Liver (tissue), 9 donors: Measurements from ENCODE around the gene ODAM. TPM values are rescaled to one million over a fixed set of nuclear protein-coding genes. Genes with fewer than 3 reads are reported as not detected.

ENCODE experiments used
- DNase-seq: peaks from one replicate; pipeline ENCODE4 v3.0.0-alpha.2; 2017; ENCODE audit warnings: low spot score
- H3K27ac ChIP-seq, 2 donors: one replicate each; pipeline ENCODE4 v1.7.0; 2013; ENCODE audit warnings: inconsistent platforms in 2 of 2, low read length in 2 of 2, control low read depth in 1 of 2, low read depth in 1 of 2, mild to moderate bottlenecking in 1 of 2
- H3K27me3 ChIP-seq, 4 donors: one replicate each; pipeline versions ENCODE4 v1.6.1 to v1.7.0; 2013; ENCODE audit warnings: low read length in 3 of 4, inconsistent platforms in 1 of 4, mild to moderate bottlenecking in 1 of 4, moderate library complexity in 1 of 4; ENCODE audit not compliant: control insufficient read depth in 4 of 4, insufficient read depth in 4 of 4
- H3K36me3 ChIP-seq, 4 donors: one replicate each; pipeline versions ENCODE4 v1.6.1 to v1.7.0; 2013; ENCODE audit warnings: low read length in 3 of 4, mild to moderate bottlenecking in 3 of 4, low read depth in 1 of 4, moderate library complexity in 1 of 4; ENCODE audit not compliant: control insufficient read depth in 4 of 4, insufficient read depth in 3 of 4
- H3K4me1 ChIP-seq, 4 donors: one replicate each; pipeline versions ENCODE4 v1.6.1 to v1.7.0; 2013; ENCODE audit warnings: low read length in 3 of 4, mild to moderate bottlenecking in 3 of 4, moderate library complexity in 1 of 4; ENCODE audit not compliant: control insufficient read depth in 4 of 4, insufficient read depth in 4 of 4
- H3K4me3 ChIP-seq, 3 donors: one replicate each; pipeline versions ENCODE4 v1.6.1 to v1.7.0; 2013; ENCODE audit warnings: low read length in 3 of 3, control low read depth in 1 of 3, low read depth in 1 of 3, mild to moderate bottlenecking in 1 of 3
- H3K9ac ChIP-seq, 2 donors: one replicate each; pipeline ENCODE4 v1.7.0; 2013; ENCODE audit warnings: low read length in 2 of 2, mild to moderate bottlenecking in 2 of 2, moderate library complexity in 2 of 2, control low read depth in 1 of 2, low read depth in 1 of 2
- H3K9me3 ChIP-seq, 4 donors: one replicate each; pipeline versions ENCODE4 v1.6.1 to v1.7.0; 2013; ENCODE audit warnings: low read length in 3 of 4; ENCODE audit not compliant: control insufficient read depth in 4 of 4
- ATF3 ChIP-seq: IDR thresholded peaks from 2 replicates; pipeline ENCODE4 v1.6.1; 2016; ENCODE audit warnings: antibody characterized with exemption
- CTCF ChIP-seq: fragments of 150-350 bp; IDR thresholded peaks from 2 replicates; pipeline ENCODE4 v1.5.1; 2017; ENCODE audit warnings: improper control_type of control experiment, low read depth, low read length; ENCODE audit not compliant: missing input control
- EGR1 ChIP-seq, 2 donors: IDR thresholded peaks; 2 replicates each; pipeline ENCODE4 v1.6.1; 2016 to 2018; ENCODE audit warnings: antibody characterized with exemption in 2 of 2, low read depth in 2 of 2
- FOXA1 ChIP-seq: IDR thresholded peaks from 2 replicates; pipeline ENCODE4 v1.6.1; 2016; ENCODE audit warnings: antibody characterized with exemption
- GABPA ChIP-seq, 2 donors: IDR thresholded peaks in 1 of 2; conservative IDR thresholded peaks in 1 of 2; 2 replicates each; pipeline ENCODE4 v1.6.1; 2016; ENCODE audit warnings: antibody characterized with exemption in 2 of 2, mild to moderate bottlenecking in 1 of 2, moderate library complexity in 1 of 2
- HNF4A ChIP-seq, 2 donors: conservative IDR thresholded peaks; 2 replicates each; pipeline ENCODE4 v1.6.1; 2016; ENCODE audit warnings: antibody characterized with exemption in 2 of 2, mild to moderate bottlenecking in 2 of 2
- HNF4G ChIP-seq: IDR thresholded peaks from 2 replicates; pipeline ENCODE4 v1.6.1; 2016; ENCODE audit warnings: antibody characterized with exemption
- NR2F2 ChIP-seq: IDR thresholded peaks from 2 replicates; pipeline ENCODE4 v1.6.1; 2016; ENCODE audit warnings: antibody characterized with exemption
- RAD21 ChIP-seq, 2 donors: IDR thresholded peaks; 2 replicates each; pipeline ENCODE4 v1.6.1; 2016; ENCODE audit warnings: antibody characterized with exemption in 2 of 2, mild to moderate bottlenecking in 2 of 2
- REST ChIP-seq: IDR thresholded peaks from 2 replicates; pipeline ENCODE4 v1.6.1; 2016; ENCODE audit warnings: antibody characterized with exemption, mild to moderate bottlenecking
- RXRA ChIP-seq, 2 donors: IDR thresholded peaks; 2 replicates each; pipeline ENCODE4 v1.6.1; 2017 to 2018; ENCODE audit warnings: antibody characterized with exemption in 2 of 2, mild to moderate bottlenecking in 1 of 2
- SP1 ChIP-seq: IDR thresholded peaks from 2 replicates; pipeline ENCODE4 v1.6.1; 2018; ENCODE audit warnings: antibody characterized with exemption, mild to moderate bottlenecking
- TAF1 ChIP-seq: conservative IDR thresholded peaks from 2 replicates; pipeline ENCODE4 v1.6.1; 2016; ENCODE audit warnings: antibody characterized with exemption, mild to moderate bottlenecking
- YY1 ChIP-seq: IDR thresholded peaks from 2 replicates; pipeline ENCODE4 v1.6.1; 2016; ENCODE audit warnings: antibody characterized with exemption, mild to moderate bottlenecking
- WGBS: extraction: QIAGEN DNeasy Blood & Tissue Kit; methylation state at CpG from one replicate; pipeline ENCODE4 v1.1.7; 2013; 5-methylcytosine and 5-hydroxymethylcytosine counted together
- polyA plus RNA-seq, 2 donors: library from polyadenylated mRNA; stranded (reverse) in 1 of 2; unstranded in 1 of 2; fragments of 200-250 nt in 1 of 2; fragments of >200 nt in 1 of 2; fragmentation: Nextera tagmentation in 1 of 2; extraction: Ambion mirVana in 1 of 2; gene quantifications; one replicate each; pipeline versions ENCODE4 v1.2.1 to v1.2.3, GENCODE V29; 2013 to 2015
- total RNA-seq, 2 donors: library from RNA; depleted of rRNA; stranded (reverse); fragments of >200 nt; gene quantifications; one replicate each; pipeline ENCODE4 v1.2.3, GENCODE V29; 2014
- TF ChIP-seq, protein P1 (sequence below): IDR thresholded peaks from 2 replicates; pipeline ENCODE4 v1.6.1; 2016; ENCODE audit warnings: antibody characterized with exemption
- TF ChIP-seq, protein P2 (sequence below): IDR thresholded peaks from 2 replicates; pipeline ENCODE4 v1.6.1; 2016; ENCODE audit warnings: antibody characterized with exemption
- donor health status: healthy.
- donor health status: healthy.
- donor health status: healthy.
- donor health status: healthy.
- donor health status: healthy.

The ODAM gene
- total and polyA plus RNA-seq, 4 donors = 0.25 to 0.28 TPM; not detected in 2

DNA sequence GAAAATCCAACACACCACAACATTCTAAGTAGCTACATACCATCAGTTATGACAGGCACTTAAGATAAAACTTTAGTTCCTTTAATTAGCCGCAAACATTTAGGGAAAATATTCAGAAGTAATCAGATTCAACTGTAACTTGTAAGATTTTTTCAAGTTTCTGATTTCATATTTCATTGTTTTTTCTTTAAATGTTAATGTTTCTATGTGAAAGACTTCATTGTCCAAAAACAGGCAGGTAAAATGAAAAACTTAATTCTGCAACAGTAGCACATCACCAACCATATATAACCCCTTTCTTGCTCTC is 11.6 kb upstream of the ODAM start (continued):
- TF ChIP-seq TAF1 (no peak), YY1 (no peak)

DNA sequence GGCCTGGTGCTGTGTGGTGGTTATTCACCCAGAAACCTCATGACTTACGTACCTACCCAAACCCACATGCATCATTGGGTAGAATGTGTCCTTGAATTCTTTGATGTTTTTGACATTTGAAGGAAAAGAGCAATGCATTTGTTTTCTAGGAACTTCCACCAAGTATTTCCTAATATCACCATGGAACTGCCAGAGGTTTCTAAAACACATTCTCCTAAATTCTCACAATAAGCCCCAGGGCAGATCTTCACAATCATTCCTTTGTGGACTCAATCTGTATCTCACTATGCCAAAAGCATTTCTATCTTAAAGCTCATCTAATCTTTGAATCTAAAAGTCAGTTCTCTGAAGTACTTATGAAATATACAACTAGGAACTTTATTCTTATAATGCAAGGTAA is 8.3 kb upstream of the ODAM start:
- no peak overlapping the region for H3K4me3 ChIP-seq
- no peak for TF ChIP-seq HNF4A (conservative IDR thresholded peaks at IDR 0.05)
- peaks cover 0 to 13% (median 4%) of the 10 kb centered on the region in 4 donors for H3K4me1 ChIP-seq
- H3K9me3 ChIP-seq = no peaks in the 10 kb centered on the region
- no peak for DNase-seq
- H3K9ac ChIP-seq = no peak overlapping the region
- no peaks in the 10 kb centered on the region for H3K36me3 ChIP-seq
- no peaks in the 10 kb centered on the region for H3K27me3 ChIP-seq
- 91% methylated on average over 1 of the region's 1 CpG for WGBS
- no peak overlapping the region for H3K27ac ChIP-seq

DNA sequence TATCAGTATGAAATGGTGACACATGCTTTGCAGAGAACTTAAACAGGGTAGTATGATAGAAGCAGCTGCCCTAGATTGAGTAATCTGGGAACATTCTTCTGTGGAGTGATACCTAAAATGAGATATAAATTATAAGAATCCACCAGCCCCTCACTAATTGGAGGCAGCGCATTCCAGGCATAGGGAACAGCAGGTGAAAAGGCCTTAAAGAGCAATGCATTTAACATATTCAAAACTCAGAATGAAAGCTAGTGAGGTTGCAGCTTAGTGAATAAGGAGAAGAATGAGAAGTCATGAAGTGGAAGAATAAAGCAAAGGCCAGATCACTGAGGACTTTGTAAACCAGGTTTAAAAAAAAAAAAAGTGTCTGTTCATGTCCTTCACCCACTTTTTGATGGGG is 4.9 kb upstream of the ODAM start:
- WGBS = 97% methylated on average over 1 of the region's 1 CpG

More for the DNA sequence above, 4.9 kb upstream of the ODAM start:
- Histone ChIP-seq H3K36me3 (no peaks in the 10 kb centered on the region), H3K4me1 (peaks cover 0 to 1% (median 0%) of the 10 kb centered on the region in 4 donors), H3K9ac (no peak overlapping the region), H3K4me3 (no peak overlapping the region), H3K9me3 (no peaks in the 10 kb centered on the region), H3K27me3 (no peaks in the 10 kb centered on the region), H3K27ac (no peak overlapping the region)
- TF ChIP-seq HNF4G (no peak), TAF1 (no peak), HNF4A (conservative IDR thresholded peaks at IDR 0.05) (no peak), CTCF (no peak), RAD21 (IDR thresholded peaks at IDR 0.05) (no peak), NR2F2 (no peak), YY1 (no peak), RXRA (IDR thresholded peaks at IDR 0.05) (no peak), EGR1 (IDR thresholded peaks at IDR 0.05; ENCODE audit: low read depth in 2 of 2) (no peak), FOXA1 (no peak), ATF3 (no peak), SP1 (no peak), GABPA (IDR thresholded peaks at IDR 0.05 in 1 of 2, conservative IDR thresholded peaks at IDR 0.05 in 1 of 2) (no peak), REST (no peak)
- TF ChIP-seq, protein P1, sequence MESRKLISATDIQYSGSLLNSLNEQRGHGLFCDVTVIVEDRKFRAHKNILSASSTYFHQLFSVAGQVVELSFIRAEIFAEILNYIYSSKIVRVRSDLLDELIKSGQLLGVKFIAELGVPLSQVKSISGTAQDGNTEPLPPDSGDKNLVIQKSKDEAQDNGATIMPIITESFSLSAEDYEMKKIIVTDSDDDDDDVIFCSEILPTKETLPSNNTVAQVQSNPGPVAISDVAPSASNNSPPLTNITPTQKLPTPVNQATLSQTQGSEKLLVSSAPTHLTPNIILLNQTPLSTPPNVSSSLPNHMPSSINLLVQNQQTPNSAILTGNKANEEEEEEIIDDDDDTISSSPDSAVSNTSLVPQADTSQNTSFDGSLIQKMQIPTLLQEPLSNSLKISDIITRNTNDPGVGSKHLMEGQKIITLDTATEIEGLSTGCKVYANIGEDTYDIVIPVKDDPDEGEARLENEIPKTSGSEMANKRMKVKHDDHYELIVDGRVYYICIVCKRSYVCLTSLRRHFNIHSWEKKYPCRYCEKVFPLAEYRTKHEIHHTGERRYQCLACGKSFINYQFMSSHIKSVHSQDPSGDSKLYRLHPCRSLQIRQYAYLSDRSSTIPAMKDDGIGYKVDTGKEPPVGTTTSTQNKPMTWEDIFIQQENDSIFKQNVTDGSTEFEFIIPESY = no peak
- TF ChIP-seq, protein P2, sequence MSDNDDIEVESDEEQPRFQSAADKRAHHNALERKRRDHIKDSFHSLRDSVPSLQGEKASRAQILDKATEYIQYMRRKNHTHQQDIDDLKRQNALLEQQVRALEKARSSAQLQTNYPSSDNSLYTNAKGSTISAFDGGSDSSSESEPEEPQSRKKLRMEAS = no peak
- no peak for DNase-seq
